Endothelial cell of umbilical vein (primary cell): ENCODE data around the gene MINDY4B. TPM values are rescaled to one million over a fixed set of nuclear protein-coding genes. Genes with fewer than 3 reads are reported as not detected.

ENCODE experiments used
- BruUV-seq: library from RNA; stranded (reverse); fragments of 400-500 nt; replicated peaks from 2 replicates; lab custom pipeline; 2021; lab: Mats Ljungman, UMichigan
- CTCF ChIA-PET: fragments of 300-600, 350-600 bp; sonication (Branson Sonifier 250); formaldehyde crosslinking; loops from one replicate; lab custom pipeline; 2021; ENCODE audit warnings: antibody characterized with exemption, inconsistent platforms; lab: Charles Lee
- POLR2A ChIA-PET: fragments of 300-600, 350-600 bp; sonication (Branson Sonifier 250); formaldehyde crosslinking; loops from one replicate; lab custom pipeline; 2021; ENCODE audit warnings: antibody characterized with exemption, inconsistent platforms; lab: Charles Lee
- DNase-seq: peaks from one replicate; pipeline ENCODE4 v3.0.0-alpha.2; 2011; ENCODE audit warnings: low read depth, low spot score
- FAIRE-seq: peaks from 2 replicates; lab custom pipeline; 2011; peaks lifted over from hg19 to GRCh38; lab: Jason Lieb, UNC
- H2AFZ ChIP-seq: 2 replicates; pipeline ENCODE4 v1.6.0; 2012; ENCODE audit warnings: low read depth, low read length, control low read depth, inconsistent platforms
- H3K27ac ChIP-seq: 2 replicates; pipeline ENCODE4 v1.5.1; 2011; ENCODE audit warnings: low read depth, mild to moderate bottlenecking, control low read depth, low read length, moderate library complexity; ENCODE audit not compliant: insufficient read depth
- H3K27me3 ChIP-seq, 2 experiments: 2 replicates each; pipeline versions ENCODE4 v1.6.0 to v1.6.1; 2011; ENCODE audit warnings: low read length in 2 of 2, mixed read lengths in 1 of 2; ENCODE audit not compliant: control insufficient read depth in 2 of 2, insufficient read depth in 2 of 2
- H3K36me3 ChIP-seq, 2 experiments: 2 replicates in 1 of 2; 3 replicates in 1 of 2; pipeline ENCODE4 v1.5.1; 2011; ENCODE audit warnings: low read length in 2 of 2, mild to moderate bottlenecking in 1 of 2, moderate library complexity in 1 of 2; ENCODE audit not compliant: control insufficient read depth in 2 of 2, insufficient read depth in 2 of 2; ENCODE audit errors: extremely low read depth in 1 of 2
- H3K4me1 ChIP-seq: 3 replicates; pipeline ENCODE4 v1.5.1; 2011; ENCODE audit warnings: mild to moderate bottlenecking, low read length; ENCODE audit not compliant: control insufficient read depth, insufficient read depth; ENCODE audit errors: extremely low read depth
- H3K4me2 ChIP-seq: 2 replicates; pipeline ENCODE4 v1.6.1; 2011; ENCODE audit warnings: low read length, control low read depth, mixed read lengths; ENCODE audit not compliant: insufficient read depth
- H3K4me3 ChIP-seq, 3 experiments: fragments of 200-600 bp in 1 of 3; sonication (generic), shearing (Covaris generic) in 1 of 3; replicated peaks in 1 of 3; 2 replicates each; pipeline ENCODE4 v1.5.1; 2011 to 2016; ENCODE audit warnings: control low read depth in 3 of 3, low read length in 3 of 3, mild to moderate bottlenecking in 2 of 3, inconsistent platforms in 1 of 3, low read depth in 1 of 3, moderate library complexity in 1 of 3; ENCODE audit not compliant: insufficient read depth in 1 of 3
- H3K79me2 ChIP-seq: 2 replicates; pipeline ENCODE4 v1.6.0; 2012; ENCODE audit warnings: low read length, inconsistent platforms; ENCODE audit not compliant: control insufficient read depth, insufficient read depth
- H3K9ac ChIP-seq: replicated peaks from 2 replicates; pipeline ENCODE3; 2011; ENCODE audit warnings: low read length, control low read depth; ENCODE audit not compliant: insufficient read depth; ENCODE audit errors: extremely low read depth
- H3K9me1 ChIP-seq: replicated peaks from 3 replicates; pipeline ENCODE4 v1.6.0; 2011; ENCODE audit warnings: mild to moderate bottlenecking, low read length; ENCODE audit not compliant: control insufficient read depth, insufficient read depth; ENCODE audit errors: extremely low read depth
- H3K9me3 ChIP-seq: replicated peaks from 2 replicates; pipeline ENCODE4 v1.5.1; 2012; ENCODE audit warnings: low read length, inconsistent platforms; ENCODE audit not compliant: control insufficient read depth, insufficient read depth
- H4K20me1 ChIP-seq: replicated peaks from 2 replicates; pipeline ENCODE3; 2011; ENCODE audit warnings: mild to moderate bottlenecking, low read length; ENCODE audit not compliant: control insufficient read depth, insufficient read depth; ENCODE audit errors: extremely low read depth
- GATA2 ChIP-seq: IDR thresholded peaks from 2 replicates; pipeline ENCODE4 v1.7.0; 2011; ENCODE audit warnings: low read depth, mild to moderate bottlenecking, moderate library complexity, mixed read lengths, low read length; ENCODE audit not compliant: insufficient read length, insufficient read depth
- POLR2AphosphoS5 ChIP-seq: IDR thresholded peaks from 2 replicates; pipeline ENCODE4 v1.6.1; 2012; ENCODE audit warnings: low read depth, mild to moderate bottlenecking, control low read depth, low read length, moderate library complexity; ENCODE audit not compliant: insufficient read depth
- dilution Hi-C: fragments of 300-500 bp; cut with MboI; formaldehyde crosslinking; loops from one replicate; pipeline ENCODE4 v1.15.0; 2019; ENCODE audit warnings: low sequenced_read_pairs; ENCODE audit not compliant: extremely low pct_ligation_motif_present
- intact Hi-C: fragments of 100-400 bp; cut with micrococcal nuclease; formaldehyde crosslinking; loops from one replicate; pipeline ENCODE4 v1.10.0; 2022
- polyA plus RNA-seq, 4 experiments: library from polyadenylated mRNA; depleted of rRNA in 3 of 4; stranded (reverse) in 3 of 4; unstranded in 1 of 4; fragments of >200 nt; gene quantifications; 2 replicates each; pipeline versions ENCODE4 v1.2.1 to v1.2.3, GENCODE V29; 2011 to 2012; ENCODE audit warnings: missing spikeins in 1 of 4
- total RNA-seq: library from RNA; stranded (reverse); gene quantifications from 2 replicates; pipeline ENCODE4 v1.2.3, GENCODE V29; 2021

MINDY4B gene
- total and polyA plus RNA-seq, 2 donors (not counting 3 experiments of a cell fraction or from before 2014, with no cell fraction given) = not detected

DNA sequence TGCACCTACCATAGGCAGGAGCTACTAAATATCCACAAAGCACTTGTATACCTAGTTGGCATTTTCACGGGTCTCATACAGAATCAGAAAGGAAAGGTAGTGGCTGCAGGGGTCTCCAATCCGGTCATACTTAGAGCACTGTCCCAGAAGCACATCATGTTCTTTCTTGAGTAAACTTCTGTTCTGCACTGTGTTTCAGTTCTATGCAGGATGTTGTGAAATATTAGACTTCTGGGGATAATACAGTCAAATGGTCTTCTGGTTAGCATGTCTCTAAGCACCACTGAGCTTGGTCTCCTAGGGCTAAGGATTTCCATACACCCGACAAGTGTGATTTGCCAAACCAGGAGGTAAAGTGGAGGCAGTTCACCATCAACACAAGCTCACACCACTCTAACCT lies 27.9 kb downstream of the MINDY4B start:
- Histone ChIP-seq H3K9me1 (no peaks in the 10 kb centered on the region), H3K4me3 (no peak overlapping the region), H3K36me3 (no peaks in the 10 kb centered on the region), H3K4me1 (no peaks in the 10 kb centered on the region), H3K4me2 (no peak overlapping the region), H3K79me2 (no peaks in the 10 kb centered on the region), H3K9ac (no peak overlapping the region), H3K27me3 (peaks cover 3 to 12% of the 10 kb centered on the region in 2 experiments), H4K20me1 (no peaks in the 10 kb centered on the region), H2AFZ (no peak overlapping the region), H3K9me3 (no peaks in the 10 kb centered on the region), H3K27ac (no peak overlapping the region)
- CTCF ChIA-PET = interaction anchor here (1.0 kb wide), 1 partner anchor 12 kb away, joined by 3 read pairs; no protein-coding TSS in a partner anchor
- dilution Hi-C loops (no loop called here), intact Hi-C loops (no loop called here)
- FAIRE-seq = no peak
- no TSS peak for BruUV-seq
- TF ChIP-seq GATA2 = no peak
- DNase-seq = no peak
- POLR2A ChIA-PET = no interaction called here

DNA sequence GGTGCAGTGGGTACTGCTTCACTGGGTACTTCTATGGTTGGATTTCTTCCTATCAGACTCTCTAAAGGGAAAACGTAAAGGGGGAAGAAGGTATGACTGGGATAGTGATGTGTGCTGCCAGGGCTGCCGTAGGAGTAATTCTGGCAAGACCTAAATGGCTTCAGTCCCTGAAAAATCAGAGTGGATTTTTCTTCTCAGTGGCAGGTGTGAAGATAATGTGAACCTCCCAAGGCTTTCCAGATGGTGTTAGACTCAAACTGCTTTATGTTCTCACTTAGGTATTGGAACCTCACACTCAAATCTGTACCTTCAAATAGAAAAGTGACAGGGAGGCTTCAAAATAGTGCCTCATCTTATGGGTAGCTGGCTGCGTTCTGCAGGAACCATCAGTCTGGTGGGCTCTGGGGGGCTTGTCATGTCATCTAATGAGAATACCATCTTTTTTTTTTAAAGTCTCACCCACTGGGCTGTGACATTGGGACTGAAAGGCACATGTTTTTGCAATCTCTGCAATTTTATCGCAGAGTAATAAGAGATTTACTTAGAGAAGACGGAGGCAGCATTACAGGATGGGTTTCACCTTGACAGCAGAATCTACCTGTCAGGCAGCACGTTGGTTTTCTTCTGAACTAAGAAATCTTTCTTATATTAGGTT lies 28.5 kb downstream of the MINDY4B start:
- dilution Hi-C loops = no loop called here
- Histone ChIP-seq H3K4me2 (no peak overlapping the region), H2AFZ (no peak overlapping the region), H3K9me3 (no peaks in the 10 kb centered on the region), H3K27me3 (peaks cover 3 to 12% of the 10 kb centered on the region in 2 experiments), H3K4me3 (no peak overlapping the region), H3K27ac (no peak overlapping the region), H4K20me1 (no peaks in the 10 kb centered on the region), H3K9ac (no peak overlapping the region), H3K36me3 (no peaks in the 10 kb centered on the region), H3K79me2 (no peaks in the 10 kb centered on the region), H3K9me1 (no peaks in the 10 kb centered on the region), H3K4me1 (no peaks in the 10 kb centered on the region)
- CTCF ChIA-PET = interaction anchor here (1.0 kb wide), 1 partner anchor 12 kb away, joined by 3 read pairs; no protein-coding TSS in a partner anchor
- no peak for DNase-seq
- POLR2A ChIA-PET = no interaction called here
- no peak for TF ChIP-seq POLR2AphosphoS5
- no TSS peak for BruUV-seq
- intact Hi-C loops = no loop called here
- FAIRE-seq = no peak
